Panc1 (cell line): ENCODE results near the gene KCNB1. TPM values are rescaled to one million over a fixed set of nuclear protein-coding genes. Genes with fewer than 3 reads are reported as not detected.

Experiments
- ATAC-seq: fragments of 200-7000 bp; cut with Tn5 transposase; 2 replicates; pipeline ENCODE4 v1.9.1; 2020; ENCODE audit warnings: mild to moderate bottlenecking, moderate library complexity
- BruUV-seq: library from RNA; stranded (reverse); fragments of 400-500 nt; replicated peaks from 2 replicates; lab custom pipeline; 2021; lab: Mats Ljungman, UMichigan
- CTCF ChIA-PET: fragments of 300-600 bp; sonication (Branson Sonifier 250); formaldehyde crosslinking; loops from one replicate; lab custom pipeline; 2022; ENCODE audit warnings: antibody characterized with exemption; lab: Charles Lee
- POLR2A ChIA-PET: fragments of 300-600 bp; sonication (Branson Sonifier 250); formaldehyde crosslinking; loops from one replicate; lab custom pipeline; 2022; ENCODE audit warnings: antibody characterized with exemption; lab: Charles Lee
- DNase-seq: peaks from one replicate; pipeline ENCODE4 v3.0.0-alpha.2; 2010; ENCODE audit warnings: low read depth, low spot score
- H3K27ac ChIP-seq: 2 replicates; pipeline ENCODE4 v1.5.1; 2011; ENCODE audit warnings: mild to moderate bottlenecking, low read length, inconsistent platforms
- H3K27me3 ChIP-seq: fragments of 200-500 bp; sonication (Bioruptor generic); 2 replicates; pipeline ENCODE4 v1.6.0; 2014; ENCODE audit warnings: low read length, inconsistent platforms; ENCODE audit not compliant: control insufficient read depth, insufficient read depth
- H3K36me3 ChIP-seq: fragments of 200-500 bp; sonication (Bioruptor generic); 2 replicates; pipeline ENCODE4 v1.5.1; 2014; ENCODE audit warnings: inconsistent platforms, mild to moderate bottlenecking, low read length, moderate library complexity; ENCODE audit not compliant: control insufficient read depth, insufficient read depth
- H3K4me1 ChIP-seq: 2 replicates; pipeline ENCODE4 v1.5.1; 2011; ENCODE audit warnings: inconsistent platforms, mild to moderate bottlenecking, low read length, moderate library complexity; ENCODE audit not compliant: control insufficient read depth, insufficient read depth
- H3K4me3 ChIP-seq, 2 experiments: 2 replicates each; pipeline ENCODE4 v1.5.1; 2011 to 2012; ENCODE audit warnings: low read depth in 2 of 2, low read length in 2 of 2, mild to moderate bottlenecking in 2 of 2, inconsistent platforms in 1 of 2, moderate library complexity in 1 of 2
- H3K9me3 ChIP-seq: fragments of 200-500 bp; sonication (Bioruptor generic); 2 replicates; pipeline ENCODE4 v1.5.1; 2014; ENCODE audit warnings: low read depth, mild to moderate bottlenecking, inconsistent platforms, low read length, moderate library complexity; ENCODE audit not compliant: control insufficient read depth, insufficient read depth
- POLR2AphosphoS5 ChIP-seq: IDR thresholded peaks from 2 replicates; pipeline ENCODE4 v1.6.1; 2012; ENCODE audit warnings: mild to moderate bottlenecking, low read depth, low read length, moderate library complexity
- SIN3A ChIP-seq: IDR thresholded peaks from 2 replicates; pipeline ENCODE4 v1.6.1; 2012; ENCODE audit warnings: low read depth, mild to moderate bottlenecking, low read length, moderate library complexity, borderline replicate concordance; ENCODE audit not compliant: insufficient read depth
- TCF7L2 ChIP-seq: IDR thresholded peaks from 2 replicates; pipeline ENCODE4 v1.6.1; 2011; ENCODE audit warnings: mild to moderate bottlenecking, low read depth, low read length, inconsistent platforms
- in situ Hi-C: cut with HindIII; loops from 2 replicates; pipeline ENCODE4 v1.10.0; 2016; ENCODE audit warnings: low sequenced_read_pairs, low pct_unique_long_range_greater_than_20kb
- intact Hi-C: fragments of 100-400 bp; cut with micrococcal nuclease; formaldehyde crosslinking; loops from one replicate; pipeline ENCODE4 v1.10.0; 2022; ENCODE audit not compliant: unreplicated experiment
- total RNA-seq: library from RNA; stranded (reverse); gene quantifications from one replicate; pipeline ENCODE4 v1.2.1, GENCODE V29; 2021; ENCODE audit not compliant: unreplicated experiment
- TF ChIP-seq, protein P1 (sequence below): fragments of 450-650 bp; IDR thresholded peaks from 2 replicates; pipeline ENCODE4 v1.5.1; 2017; ENCODE audit warnings: mild to moderate bottlenecking
- TF ChIP-seq, protein P2 (sequence below), 2 experiments: IDR thresholded peaks; 2 replicates each; pipeline ENCODE4 v1.6.1; 2011 to 2012; ENCODE audit warnings: low read depth in 2 of 2, control low read depth in 1 of 2, low read length in 1 of 2, mild to moderate bottlenecking in 1 of 2, moderate library complexity in 1 of 2; ENCODE audit not compliant: insufficient read depth in 1 of 2

The KCNB1 gene
- total RNA-seq, 1 experiment from 2014 or later: 11.1 TPM

DNA sequence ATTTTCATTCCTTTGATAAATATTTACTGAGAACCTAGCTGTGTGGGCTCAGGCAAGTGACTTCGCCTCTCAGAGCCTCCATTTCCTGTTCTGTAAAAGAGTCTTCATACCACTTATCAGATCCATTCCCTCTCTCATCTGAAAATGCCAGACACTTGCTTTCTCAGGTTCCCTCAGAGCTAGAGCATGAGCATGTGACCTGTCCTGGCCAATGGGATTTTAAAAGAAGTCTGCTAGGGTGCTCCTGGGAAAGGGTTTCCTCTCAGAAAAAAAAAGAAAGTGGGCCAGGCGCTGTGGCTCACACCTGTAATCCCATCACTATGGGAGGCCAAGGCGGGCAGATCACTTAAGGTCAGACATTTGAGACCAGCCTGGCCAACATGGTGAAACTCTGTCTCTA is 5.3 kb downstream of the KCNB1 start:
- intact Hi-C loops: no loop called here
- ATAC-seq (no peak), DNase-seq (no peak)
- no peaks in the 10 kb centered on the region for H3K36me3 ChIP-seq
- H3K9me3 ChIP-seq: no peaks in the 10 kb centered on the region
- H3K27me3 ChIP-seq: no peaks in the 10 kb centered on the region
- POLR2A ChIA-PET: no interaction called here
- peaks cover 15% of the 10 kb centered on the region; the same call in 1 of the 2 replicates for H3K4me1 ChIP-seq
- no peak overlapping the region for H3K4me3 ChIP-seq
- in situ Hi-C loops: no loop called here
- TF ChIP-seq TCF7L2 (no peak), SIN3A (no peak), POLR2AphosphoS5 (no peak)
- TF ChIP-seq, protein P1, sequence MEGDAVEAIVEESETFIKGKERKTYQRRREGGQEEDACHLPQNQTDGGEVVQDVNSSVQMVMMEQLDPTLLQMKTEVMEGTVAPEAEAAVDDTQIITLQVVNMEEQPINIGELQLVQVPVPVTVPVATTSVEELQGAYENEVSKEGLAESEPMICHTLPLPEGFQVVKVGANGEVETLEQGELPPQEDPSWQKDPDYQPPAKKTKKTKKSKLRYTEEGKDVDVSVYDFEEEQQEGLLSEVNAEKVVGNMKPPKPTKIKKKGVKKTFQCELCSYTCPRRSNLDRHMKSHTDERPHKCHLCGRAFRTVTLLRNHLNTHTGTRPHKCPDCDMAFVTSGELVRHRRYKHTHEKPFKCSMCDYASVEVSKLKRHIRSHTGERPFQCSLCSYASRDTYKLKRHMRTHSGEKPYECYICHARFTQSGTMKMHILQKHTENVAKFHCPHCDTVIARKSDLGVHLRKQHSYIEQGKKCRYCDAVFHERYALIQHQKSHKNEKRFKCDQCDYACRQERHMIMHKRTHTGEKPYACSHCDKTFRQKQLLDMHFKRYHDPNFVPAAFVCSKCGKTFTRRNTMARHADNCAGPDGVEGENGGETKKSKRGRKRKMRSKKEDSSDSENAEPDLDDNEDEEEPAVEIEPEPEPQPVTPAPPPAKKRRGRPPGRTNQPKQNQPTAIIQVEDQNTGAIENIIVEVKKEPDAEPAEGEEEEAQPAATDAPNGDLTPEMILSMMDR: no peak
- TF ChIP-seq, protein P2, sequence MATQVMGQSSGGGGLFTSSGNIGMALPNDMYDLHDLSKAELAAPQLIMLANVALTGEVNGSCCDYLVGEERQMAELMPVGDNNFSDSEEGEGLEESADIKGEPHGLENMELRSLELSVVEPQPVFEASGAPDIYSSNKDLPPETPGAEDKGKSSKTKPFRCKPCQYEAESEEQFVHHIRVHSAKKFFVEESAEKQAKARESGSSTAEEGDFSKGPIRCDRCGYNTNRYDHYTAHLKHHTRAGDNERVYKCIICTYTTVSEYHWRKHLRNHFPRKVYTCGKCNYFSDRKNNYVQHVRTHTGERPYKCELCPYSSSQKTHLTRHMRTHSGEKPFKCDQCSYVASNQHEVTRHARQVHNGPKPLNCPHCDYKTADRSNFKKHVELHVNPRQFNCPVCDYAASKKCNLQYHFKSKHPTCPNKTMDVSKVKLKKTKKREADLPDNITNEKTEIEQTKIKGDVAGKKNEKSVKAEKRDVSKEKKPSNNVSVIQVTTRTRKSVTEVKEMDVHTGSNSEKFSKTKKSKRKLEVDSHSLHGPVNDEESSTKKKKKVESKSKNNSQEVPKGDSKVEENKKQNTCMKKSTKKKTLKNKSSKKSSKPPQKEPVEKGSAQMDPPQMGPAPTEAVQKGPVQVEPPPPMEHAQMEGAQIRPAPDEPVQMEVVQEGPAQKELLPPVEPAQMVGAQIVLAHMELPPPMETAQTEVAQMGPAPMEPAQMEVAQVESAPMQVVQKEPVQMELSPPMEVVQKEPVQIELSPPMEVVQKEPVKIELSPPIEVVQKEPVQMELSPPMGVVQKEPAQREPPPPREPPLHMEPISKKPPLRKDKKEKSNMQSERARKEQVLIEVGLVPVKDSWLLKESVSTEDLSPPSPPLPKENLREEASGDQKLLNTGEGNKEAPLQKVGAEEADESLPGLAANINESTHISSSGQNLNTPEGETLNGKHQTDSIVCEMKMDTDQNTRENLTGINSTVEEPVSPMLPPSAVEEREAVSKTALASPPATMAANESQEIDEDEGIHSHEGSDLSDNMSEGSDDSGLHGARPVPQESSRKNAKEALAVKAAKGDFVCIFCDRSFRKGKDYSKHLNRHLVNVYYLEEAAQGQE (IDR thresholded peaks at IDR 0.05; ENCODE audit: insufficient read depth in 1 of 2, low read depth in 2 of 2, low read length in 1 of 2): no peak
- no TSS peak for BruUV-seq
- CTCF ChIA-PET: no interaction called here
- no peak overlapping the region for H3K27ac ChIP-seq

DNA sequence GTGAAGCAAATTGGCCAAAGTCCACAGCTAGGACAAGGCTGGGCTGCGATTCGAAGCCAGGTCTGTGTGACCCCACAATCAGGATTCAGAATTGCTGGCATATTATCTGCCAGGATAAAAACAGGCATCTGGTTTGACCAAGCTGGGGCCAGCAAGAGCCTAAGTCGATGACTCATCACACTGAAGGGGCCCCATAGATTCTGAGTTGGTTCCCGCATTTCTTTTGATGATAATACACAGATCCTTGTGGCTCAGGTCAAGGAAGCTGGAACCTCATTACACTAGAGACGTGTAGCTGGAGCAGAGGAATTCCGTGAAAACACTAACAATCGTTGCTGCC is 6.5 kb downstream of the KCNB1 start:
- DNase-seq (no peak), ATAC-seq (no peak)
- H3K4me3 ChIP-seq: no peak overlapping the region
- TF ChIP-seq, protein P1: no peak
- TF ChIP-seq SIN3A (no peak), POLR2AphosphoS5 (no peak), TCF7L2 (no peak)
- TF ChIP-seq, protein P2 (IDR thresholded peaks at IDR 0.05; ENCODE audit: insufficient read depth in 1 of 2, low read depth in 2 of 2, low read length in 1 of 2): no peak
- H3K4me1 ChIP-seq: peaks cover 11% of the 10 kb centered on the region; the same call in 1 of the 2 replicates
- no peaks in the 10 kb centered on the region for H3K9me3 ChIP-seq
- in situ Hi-C loops (no loop called here), intact Hi-C loops (no loop called here)
- H3K27ac ChIP-seq: no peak overlapping the region
- ChIA-PET POLR2A (no interaction called here), CTCF (interaction anchor here (1.1 kb wide), 1 partner anchor 8 kb away, joined by 3 read pairs; no protein-coding TSS in a partner anchor)
- no TSS peak for BruUV-seq
- no peaks in the 10 kb centered on the region for H3K36me3 ChIP-seq
- H3K27me3 ChIP-seq: no peaks in the 10 kb centered on the region
